DOHH2 (cell line): Measurements from ENCODE around the gene BTG2.

Source experiments
- CTCF ChIP-seq: fragments of 200-600 bp; sonication (generic); IDR thresholded peaks from one replicate; pipeline ENCODE4 v1.5.1; 2014; ENCODE audit warnings: antibody characterized with exemption, mild to moderate bottlenecking, low read depth, low read length; ENCODE audit not compliant: poor library complexity, severe bottlenecking
- EZH2phosphoT487 ChIP-seq: fragments of 200-600 bp; sonication (generic); IDR thresholded peaks from 2 replicates; pipeline ENCODE4 v1.6.1; 2017; ENCODE audit warnings: borderline replicate concordance, mild to moderate bottlenecking, antibody characterized with exemption, low read length, moderate library complexity, mixed read lengths

GRCh38 chr1:203320591-203321272, 15.4 kb downstream of the BTG2 start:
- no peak for TF ChIP-seq CTCF
- TF ChIP-seq EZH2phosphoT487: no peak
